Astrocyte (in vitro differentiated cells and primary cell): ENCODE data around the gene UBE2J2. TPM values are rescaled to one million over a fixed set of nuclear protein-coding genes. Genes with fewer than 3 reads are reported as not detected.

Experiments used
- DNase-seq: peaks from one replicate; pipeline ENCODE4 v3.0.0-alpha.2; 2010; ENCODE audit warnings: low read depth
- FAIRE-seq: peaks from 2 replicates; lab custom pipeline; 2011; peaks lifted over from hg19 to GRCh38; lab: Jason Lieb, UNC
- H2AFZ ChIP-seq: 2 replicates; pipeline ENCODE4 v1.6.0; 2012; ENCODE audit warnings: low read depth, low read length, inconsistent platforms
- H3K27ac ChIP-seq: 2 replicates; pipeline ENCODE4 v1.5.1; 2011; ENCODE audit warnings: low read depth, low read length, inconsistent platforms
- H3K27me3 ChIP-seq: 2 replicates; pipeline ENCODE4 v1.6.0; 2011; ENCODE audit warnings: low read length, inconsistent platforms; ENCODE audit not compliant: insufficient read depth
- H3K36me3 ChIP-seq: 2 replicates; pipeline ENCODE4 v1.5.1; 2011; ENCODE audit warnings: low read length, inconsistent platforms; ENCODE audit not compliant: insufficient read depth
- H3K4me1 ChIP-seq: 2 replicates; pipeline ENCODE4 v1.5.1; 2011; ENCODE audit warnings: low read length, inconsistent platforms; ENCODE audit not compliant: insufficient read depth
- H3K4me2 ChIP-seq: 2 replicates; pipeline ENCODE4 v1.6.0; 2012; ENCODE audit warnings: low read length, inconsistent platforms
- H3K4me3 ChIP-seq: 2 replicates; pipeline ENCODE4 v1.5.1; 2011; ENCODE audit warnings: low read depth, mild to moderate bottlenecking, low read length, inconsistent platforms; ENCODE audit not compliant: insufficient read depth
- H3K79me2 ChIP-seq: 2 replicates; pipeline ENCODE4 v1.6.0; 2012; ENCODE audit warnings: mild to moderate bottlenecking, low read length, inconsistent platforms; ENCODE audit not compliant: insufficient read depth
- H3K9ac ChIP-seq: 2 replicates; pipeline ENCODE4 v1.6.0; 2012; ENCODE audit warnings: mild to moderate bottlenecking, low read length, inconsistent platforms
- H3K9me3 ChIP-seq: 2 replicates; pipeline ENCODE4 v1.5.1; 2012; ENCODE audit warnings: low read depth, mild to moderate bottlenecking, low read length, inconsistent platforms; ENCODE audit not compliant: insufficient read depth
- H4K20me1 ChIP-seq: 2 replicates; pipeline ENCODE4 v1.6.0; 2012; ENCODE audit warnings: low read length, inconsistent platforms; ENCODE audit not compliant: insufficient read depth
- H3K27ac Mint-ChIP-seq: one replicate; pipeline ENCODE4 v1.8.0; 2021; ENCODE audit warnings: mild to moderate bottlenecking, mixed read lengths; ENCODE audit not compliant: unreplicated experiment
- H3K27me3 Mint-ChIP-seq: one replicate; pipeline ENCODE4 v1.8.0; 2021; ENCODE audit warnings: low read depth, mixed read lengths; ENCODE audit not compliant: unreplicated experiment
- H3K36me3 Mint-ChIP-seq: one replicate; pipeline ENCODE4 v1.8.0; 2021; ENCODE audit warnings: low read depth, mixed read lengths; ENCODE audit not compliant: unreplicated experiment
- H3K4me1 Mint-ChIP-seq: one replicate; pipeline ENCODE4 v1.8.0; 2021; ENCODE audit warnings: low read depth, mixed read lengths; ENCODE audit not compliant: unreplicated experiment
- H3K4me3 Mint-ChIP-seq: one replicate; pipeline ENCODE4 v1.8.0; 2021; ENCODE audit warnings: mild to moderate bottlenecking, moderate library complexity, mixed read lengths; ENCODE audit not compliant: unreplicated experiment
- H3K9me3 Mint-ChIP-seq: one replicate; pipeline ENCODE4 v1.8.0; 2021; ENCODE audit warnings: mild to moderate bottlenecking, mixed read lengths; ENCODE audit not compliant: unreplicated experiment
- CTCF ChIP-seq: IDR thresholded peaks from 2 replicates; pipeline ENCODE4 v1.5.1; 2011; ENCODE audit warnings: low read depth, mild to moderate bottlenecking, inconsistent platforms, low read length, moderate library complexity; ENCODE audit not compliant: insufficient read depth
- EZH2 ChIP-seq: IDR thresholded peaks from 2 replicates; pipeline ENCODE4 v1.6.1; 2012; ENCODE audit warnings: mild to moderate bottlenecking, low read length, inconsistent platforms; ENCODE audit not compliant: insufficient read depth
- total RNA-seq: library from RNA; stranded (reverse); gene quantifications from 2 replicates; pipeline ENCODE4 v1.2.1, GENCODE V29; 2021

Gene UBE2J2
- total RNA-seq, 1 donor from 2014 or later, result 67.4 TPM

- no peaks in the 10 kb centered on the region for H3K79me2 ChIP-seq
- no peaks in the 10 kb centered on the region for H3K36me3 ChIP-seq
- no peaks in the 10 kb centered on the region for H3K4me1 ChIP-seq
- TF ChIP-seq CTCF (no peak), EZH2 (no peak)
- H3K4me2 ChIP-seq, result no peak overlapping the region
- peaks cover 8% of the 10 kb centered on the region for H4K20me1 ChIP-seq
- no peaks in the 10 kb centered on the region for H3K9me3 ChIP-seq
- H3K27me3 Mint-ChIP-seq, result no peaks in the 10 kb centered on the region
- H3K9ac ChIP-seq, result no peak overlapping the region
- H2AFZ ChIP-seq, result no peak overlapping the region
- no peaks in the 10 kb centered on the region for H3K4me1 Mint-ChIP-seq
- no peaks in the 10 kb centered on the region for H3K36me3 Mint-ChIP-seq
- no peaks in the 10 kb centered on the region for H3K9me3 Mint-ChIP-seq
- H3K27ac ChIP-seq, result no peak overlapping the region
- no peak overlapping the region for H3K4me3 ChIP-seq
- no peak for DNase-seq
- H3K4me3 Mint-ChIP-seq, result no peak overlapping the region
- no peaks in the 10 kb centered on the region for H3K27me3 ChIP-seq
- H3K27ac Mint-ChIP-seq, result no peak overlapping the region
- FAIRE-seq, result no peak
These were observed 19.9 kb upstream of the UBE2J2 start for GRCh38 chr1:1293263-1294249.

GRCh38 chr1:1292851-1293250, 19.2 kb upstream of the UBE2J2 start:
- Histone ChIP-seq H4K20me1 (peaks cover 8% of the 10 kb centered on the region), H3K4me3 (no peak overlapping the region), H3K27ac (no peak overlapping the region), H3K4me2 (no peak overlapping the region), H3K27me3 (no peaks in the 10 kb centered on the region), H3K36me3 (no peaks in the 10 kb centered on the region), H2AFZ (no peak overlapping the region), H3K9ac (no peak overlapping the region), H3K9me3 (no peaks in the 10 kb centered on the region), H3K79me2 (no peaks in the 10 kb centered on the region), H3K4me1 (no peaks in the 10 kb centered on the region)
- H3K4me1 Mint-ChIP-seq, result no peaks in the 10 kb centered on the region
- no peak for FAIRE-seq
- H3K27ac Mint-ChIP-seq, result no peak overlapping the region
- no peak for DNase-seq
- H3K27me3 Mint-ChIP-seq, result no peaks in the 10 kb centered on the region
- TF ChIP-seq CTCF, result no peak
- no peak for TF ChIP-seq EZH2
- H3K36me3 Mint-ChIP-seq, result no peaks in the 10 kb centered on the region
- no peak overlapping the region for H3K4me3 Mint-ChIP-seq
- H3K9me3 Mint-ChIP-seq, result no peaks in the 10 kb centered on the region

- Histone ChIP-seq H4K20me1 (peaks cover 8% of the 10 kb centered on the region), H3K4me2 (no peak overlapping the region)
- H3K27me3 Mint-ChIP-seq, result no peaks in the 10 kb centered on the region
These were observed 18.8 kb upstream of the UBE2J2 start for GRCh38 chr1:1292442-1292779.

More at GRCh38 chr1:1292442-1292779, 18.8 kb upstream of the UBE2J2 start:
- Histone ChIP-seq H2AFZ (no peak overlapping the region), H3K4me3 (no peak overlapping the region), H3K9ac (no peak overlapping the region), H3K27ac (no peak overlapping the region), H3K4me1 (no peaks in the 10 kb centered on the region), H3K27me3 (no peaks in the 10 kb centered on the region), H3K79me2 (no peaks in the 10 kb centered on the region), H3K9me3 (no peaks in the 10 kb centered on the region), H3K36me3 (no peaks in the 10 kb centered on the region)
- TF ChIP-seq EZH2 (no peak), CTCF (no peak)
- Mint-ChIP-seq H3K4me3 (no peak overlapping the region), H3K9me3 (no peaks in the 10 kb centered on the region), H3K4me1 (no peaks in the 10 kb centered on the region), H3K27ac (no peak overlapping the region), H3K36me3 (no peaks in the 10 kb centered on the region)
- DNase-seq (no peak), FAIRE-seq (no peak)
